Stimulated activated CD8-positive, alpha-beta memory T cell treated with anti-CD3 and anti-CD28 coated beads, Interleukin-15, amount 100 ng/mL, for 48 hours (primary cell): ENCODE measurements around the gene PPFIBP2.

ENCODE experiments used
- DNase-seq, 2 donors: peaks; one replicate each; pipeline ENCODE4 v3.0.0-alpha.2; 2020; ENCODE audit warnings: low read depth in 2 of 2

The PPFIBP2 gene

GRCh38 chr11:7600205-7600775, 86.5 kb downstream of the PPFIBP2 start:
- no peak for DNase-seq

- no peak for DNase-seq
Measured at GRCh38 chr11:7603031-7603781, 89.4 kb downstream of the PPFIBP2 start.

- no peak for DNase-seq
Measured at GRCh38 chr11:7604331-7604955, 90.6 kb downstream of the PPFIBP2 start.

- DNase-seq: no peak
Measured at GRCh38 chr11:7605186-7605943, 91.6 kb downstream of the PPFIBP2 start.

GRCh38 chr11:7606496-7606895, 92.7 kb downstream of the PPFIBP2 start:
- no peak for DNase-seq

GRCh38 chr11:7609015-7609414, 95.2 kb downstream of the PPFIBP2 start:
- no peak for DNase-seq

- no peak for DNase-seq
Measured at GRCh38 chr11:7609521-7609920, 95.7 kb downstream of the PPFIBP2 start.

GRCh38 chr11:7610393-7610792, 96.6 kb downstream of the PPFIBP2 start:
- no peak for DNase-seq

GRCh38 chr11:7611411-7611810, 97.6 kb downstream of the PPFIBP2 start:
- DNase-seq: no peak

- DNase-seq: no peak
Measured at GRCh38 chr11:7612056-7612660, 98.4 kb downstream of the PPFIBP2 start.

GRCh38 chr11:7612661-7613393, 99.0 kb downstream of the PPFIBP2 start:
- DNase-seq: no peak

- no peak for DNase-seq
Measured at GRCh38 chr11:7613394-7613720, 99.6 kb downstream of the PPFIBP2 start.

- no peak for DNase-seq
Measured at GRCh38 chr11:7614656-7615055, 100.9 kb downstream of the PPFIBP2 start.

- no peak for DNase-seq
Measured at GRCh38 chr11:7617032-7617431, 103.2 kb downstream of the PPFIBP2 start.

GRCh38 chr11:7619322-7619721, 105.5 kb downstream of the PPFIBP2 start:
- no peak for DNase-seq

- no peak for DNase-seq
Measured at GRCh38 chr11:7621090-7621489, 107.3 kb downstream of the PPFIBP2 start.

GRCh38 chr11:7621554-7621953, 107.8 kb downstream of the PPFIBP2 start:
- no peak for DNase-seq

GRCh38 chr11:7622721-7623120, 108.9 kb downstream of the PPFIBP2 start:
- no peak for DNase-seq

GRCh38 chr11:7628660-7629059, 114.9 kb downstream of the PPFIBP2 start:
- DNase-seq: no peak

- no peak for DNase-seq
Measured at GRCh38 chr11:7630002-7630401, 116.2 kb downstream of the PPFIBP2 start.

GRCh38 chr11:7632211-7632610, 118.4 kb downstream of the PPFIBP2 start:
- DNase-seq: no peak
